ENCODE measurements around the gene ZNF536.

- TF ChIP-seq POLR2A (IDR thresholded peaks at IDR 0.05): no peak
- no peak for TF ChIP-seq CTCF (IDR thresholded peaks at IDR 0.05)
Measured at GRCh38 chr19:30334841-30335240, 37.3 kb upstream of the ZNF536 start.

Data from right lobe of liver (tissue), 4 donors.